ENCODE measurements around the gene FOXF2.

DNA sequence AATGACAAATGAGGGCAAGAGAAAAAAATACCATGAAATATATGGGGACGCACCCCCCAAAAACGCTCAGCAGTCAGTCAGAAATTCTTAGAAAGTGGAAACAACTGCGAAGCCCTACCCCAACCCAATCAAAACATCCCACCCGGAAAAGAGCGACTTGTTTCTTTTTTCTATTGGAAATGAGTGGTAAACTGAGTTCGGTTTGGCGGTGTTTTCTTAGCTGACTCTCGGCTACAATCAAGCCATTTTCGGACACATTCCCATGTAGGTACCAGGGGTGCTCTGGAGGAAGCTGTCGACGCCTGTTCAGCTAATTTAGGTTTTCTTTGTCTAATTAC, 1.9 kb upstream of the FOXF2 start:
- TF ChIP-seq, protein P1, sequence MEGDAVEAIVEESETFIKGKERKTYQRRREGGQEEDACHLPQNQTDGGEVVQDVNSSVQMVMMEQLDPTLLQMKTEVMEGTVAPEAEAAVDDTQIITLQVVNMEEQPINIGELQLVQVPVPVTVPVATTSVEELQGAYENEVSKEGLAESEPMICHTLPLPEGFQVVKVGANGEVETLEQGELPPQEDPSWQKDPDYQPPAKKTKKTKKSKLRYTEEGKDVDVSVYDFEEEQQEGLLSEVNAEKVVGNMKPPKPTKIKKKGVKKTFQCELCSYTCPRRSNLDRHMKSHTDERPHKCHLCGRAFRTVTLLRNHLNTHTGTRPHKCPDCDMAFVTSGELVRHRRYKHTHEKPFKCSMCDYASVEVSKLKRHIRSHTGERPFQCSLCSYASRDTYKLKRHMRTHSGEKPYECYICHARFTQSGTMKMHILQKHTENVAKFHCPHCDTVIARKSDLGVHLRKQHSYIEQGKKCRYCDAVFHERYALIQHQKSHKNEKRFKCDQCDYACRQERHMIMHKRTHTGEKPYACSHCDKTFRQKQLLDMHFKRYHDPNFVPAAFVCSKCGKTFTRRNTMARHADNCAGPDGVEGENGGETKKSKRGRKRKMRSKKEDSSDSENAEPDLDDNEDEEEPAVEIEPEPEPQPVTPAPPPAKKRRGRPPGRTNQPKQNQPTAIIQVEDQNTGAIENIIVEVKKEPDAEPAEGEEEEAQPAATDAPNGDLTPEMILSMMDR (IDR thresholded peaks at IDR 0.05; ENCODE audit: extremely low read depth in 1 of 2, insufficient read depth in 1 of 2, low read depth in 1 of 2, low read length in 2 of 2), result no peak
- TF ChIP-seq POLR2AphosphoS5 (IDR thresholded peaks at IDR 0.05; ENCODE audit: insufficient read depth, low read depth, low read length) (no peak), EZH2 (IDR thresholded peaks at IDR 0.05; ENCODE audit: borderline replicate concordance, low read depth, low read length, severe bottlenecking) (no peak), POLR2A (IDR thresholded peaks at IDR 0.05; ENCODE audit: low read depth, low read length) (no peak), JUN (IDR thresholded peaks at IDR 0.05; ENCODE audit: borderline replicate concordance, insufficient read depth, insufficient read length, low read depth) (no peak)
- TF ChIP-seq, protein P2, sequence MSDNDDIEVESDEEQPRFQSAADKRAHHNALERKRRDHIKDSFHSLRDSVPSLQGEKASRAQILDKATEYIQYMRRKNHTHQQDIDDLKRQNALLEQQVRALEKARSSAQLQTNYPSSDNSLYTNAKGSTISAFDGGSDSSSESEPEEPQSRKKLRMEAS (IDR thresholded peaks at IDR 0.05; ENCODE audit: insufficient read depth, insufficient read length), result no peak
